Effector memory CD4-positive, alpha-beta T cell (primary cell): Measurements from ENCODE around the gene WNT8A.

Experiments
- DNase-seq, 3 donors: peaks; one replicate each; pipeline ENCODE4 v3.0.0-alpha.2; 2020
- H3K27ac ChIP-seq: 2 replicates; pipeline ENCODE4 v1.7.0; 2013; ENCODE audit warnings: mild to moderate bottlenecking, low read length, moderate library complexity; ENCODE audit not compliant: insufficient read depth, poor library complexity, severe bottlenecking
- H3K27me3 ChIP-seq: replicated peaks from 2 replicates; pipeline ENCODE4 v1.7.0; 2013; ENCODE audit warnings: mild to moderate bottlenecking, low read length; ENCODE audit not compliant: insufficient read depth, control insufficient read depth, poor library complexity, severe bottlenecking
- H3K36me3 ChIP-seq: 2 replicates; pipeline ENCODE4 v1.7.0; 2013; ENCODE audit warnings: mild to moderate bottlenecking, low read length, moderate library complexity; ENCODE audit not compliant: control insufficient read depth, insufficient read depth
- H3K4me1 ChIP-seq: 2 replicates; pipeline ENCODE4 v1.7.0; 2013; ENCODE audit warnings: low read length, mild to moderate bottlenecking; ENCODE audit not compliant: control insufficient read depth, insufficient read depth, poor library complexity, severe bottlenecking
- H3K4me3 ChIP-seq: 2 replicates; pipeline ENCODE4 v1.7.0; 2013; ENCODE audit warnings: low read length, low read depth, mild to moderate bottlenecking; ENCODE audit not compliant: insufficient read depth, poor library complexity, severe bottlenecking
- H3K9me3 ChIP-seq: 2 replicates; pipeline ENCODE4 v1.7.0; 2013; ENCODE audit warnings: mild to moderate bottlenecking, low read length, moderate library complexity; ENCODE audit not compliant: control insufficient read depth

The WNT8A gene

GRCh38 chr5:138138949-138139780 is 55.3 kb downstream of the WNT8A start, which contains the start of gene NME5:
NME5 (minus strand) TSS chr5:138139428; CDS start chr5:138138780, 648 bp downstream.
- Histone ChIP-seq H3K27ac (no peak within 1 kb of the TSS), H3K27me3 (no peaks in the 10 kb centered on the region), H3K4me3 (no peak within 1 kb of the TSS), H3K4me1 (no peaks in the 10 kb centered on the region), H3K9me3 (no peaks in the 10 kb centered on the region), H3K36me3 (no peaks in the 10 kb centered on the region)
- no peak for DNase-seq

DNA sequence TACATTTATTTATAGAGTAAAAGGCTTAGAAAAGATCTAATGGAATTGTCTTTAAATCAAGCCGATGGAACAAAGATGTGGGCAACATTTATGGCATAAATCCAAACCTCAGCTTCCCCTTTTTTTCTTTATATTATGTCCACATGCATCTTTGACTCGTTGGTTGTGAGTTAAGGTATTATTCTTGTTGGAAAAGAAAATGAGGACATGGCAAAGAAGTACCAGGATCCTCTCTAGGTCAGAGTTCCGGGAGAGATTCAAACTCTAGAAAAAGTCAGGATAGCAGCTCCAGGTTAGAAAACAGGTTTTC is 55.9 kb downstream of the WNT8A start:
- no peaks in the 10 kb centered on the region for H3K36me3 ChIP-seq
- no peak for DNase-seq

GRCh38 chr5:138140268-138140667 is 56.4 kb downstream of the WNT8A start:
- DNase-seq: no peak
- Histone ChIP-seq H3K36me3 (no peaks in the 10 kb centered on the region), H3K27ac (no peak overlapping the region), H3K27me3 (no peaks in the 10 kb centered on the region), H3K9me3 (no peaks in the 10 kb centered on the region), H3K4me1 (no peaks in the 10 kb centered on the region), H3K4me3 (no peak overlapping the region)

More for the DNA sequence above, 55.9 kb downstream of the WNT8A start:
- no peaks in the 10 kb centered on the region for H3K9me3 ChIP-seq
- no peaks in the 10 kb centered on the region for H3K27me3 ChIP-seq
- no peaks in the 10 kb centered on the region for H3K4me1 ChIP-seq
- H3K27ac ChIP-seq: no peak overlapping the region
- H3K4me3 ChIP-seq: no peak overlapping the region
